HepG2 (cell line): ENCODE data around the gene CYBRD1. TPM values are rescaled to one million over a fixed set of nuclear protein-coding genes. Genes with fewer than 3 reads are reported as not detected.

Source experiments
- AKAP8 ChIP-seq: sonication (generic); formaldehyde crosslinking; IDR thresholded peaks from 2 replicates; pipeline ENCODE4 v1.5.1; 2020; ENCODE audit warnings: mild to moderate bottlenecking, missing genetic modification reagents
- CAMTA2 ChIP-seq: sonication (generic); formaldehyde crosslinking; IDR thresholded peaks from 2 replicates; pipeline ENCODE4 v1.4.0; 2020; ENCODE audit warnings: mild to moderate bottlenecking, missing genetic modification reagents, borderline replicate concordance
- JDP2 ChIP-seq: sonication (generic); formaldehyde crosslinking; IDR thresholded peaks from 2 replicates; pipeline ENCODE4 v1.8.1; 2022; ENCODE audit warnings: missing genetic modification reagents, borderline replicate concordance
- LCORL ChIP-seq, 2 experiments: fragments of 450-650 bp in 1 of 2; sonication (generic) in 1 of 2; formaldehyde crosslinking in 1 of 2; IDR thresholded peaks; 2 replicates each; pipeline versions ENCODE4 v1.5.0 to v1.6.1; 2017 to 2020; ENCODE audit warnings: antibody characterized with exemption in 1 of 2, missing genetic modification reagents in 1 of 2
- MIER2 ChIP-seq: IDR thresholded peaks from 2 replicates; pipeline ENCODE4 v1.6.1; 2016; ENCODE audit warnings: missing biosample characterization, missing genetic modification reagents
- STAT5B ChIP-seq: sonication (generic); formaldehyde crosslinking; IDR thresholded peaks from 2 replicates; pipeline ENCODE4 v1.4.0; 2020; ENCODE audit warnings: missing genetic modification reagents
- TP53 ChIP-seq: sonication (generic); formaldehyde crosslinking; conservative IDR thresholded peaks from 2 replicates; pipeline ENCODE4 v1.4.0; 2020; ENCODE audit warnings: missing genetic modification reagents
- ZNF260 ChIP-seq: sonication (generic); formaldehyde crosslinking; IDR thresholded peaks from 2 replicates; pipeline ENCODE4 v1.4.0; 2020; ENCODE audit warnings: missing genetic modification reagents, low read depth, mild to moderate bottlenecking, borderline replicate concordance
- ZNF282 ChIP-seq: fragments of 450-650 bp; IDR thresholded peaks from 2 replicates; pipeline ENCODE4 v1.6.1; 2018; ENCODE audit not compliant: partially characterized antibody
- ZNF33A ChIP-seq: sonication (generic); formaldehyde crosslinking; IDR thresholded peaks from 2 replicates; pipeline ENCODE4 v1.5.1; 2020; ENCODE audit warnings: missing genetic modification reagents, mild to moderate bottlenecking, moderate library complexity, borderline replicate concordance
- ZNF33B ChIP-seq: sonication (generic); formaldehyde crosslinking; IDR thresholded peaks from 2 replicates; pipeline ENCODE4 v1.5.1; 2020; ENCODE audit warnings: mild to moderate bottlenecking, missing genetic modification reagents
- ZNF34 ChIP-seq: sonication (generic); formaldehyde crosslinking; IDR thresholded peaks from 2 replicates; pipeline ENCODE4 v1.4.0; 2020; ENCODE audit warnings: mild to moderate bottlenecking, missing genetic modification reagents, borderline replicate concordance
- ZNF552 ChIP-seq: sonication (generic); formaldehyde crosslinking; IDR thresholded peaks from 2 replicates; pipeline ENCODE4 v1.9.0; 2022; ENCODE audit warnings: missing genetic modification reagents, mild to moderate bottlenecking, borderline replicate concordance
- ZNF7 ChIP-seq: IDR thresholded peaks from 2 replicates; pipeline ENCODE4 v1.6.1; 2016; ENCODE audit warnings: missing biosample characterization, missing genetic modification reagents
- polyA plus RNA-seq, 8 experiments: library from polyadenylated mRNA; depleted of rRNA in 3 of 8; stranded (reverse) in 7 of 8; unstranded in 1 of 8; fragments of >200 nt; fragmentation: Illumina TruSeq in 4 of 8; extraction: Trizol in 4 of 8; gene quantifications; 2 replicates each; pipeline versions ENCODE4 v1.2.1 to v1.2.3, GENCODE V29; 2011 to 2016; ENCODE audit warnings: low read depth in 4 of 8, missing spikeins in 1 of 8, mixed read lengths in 1 of 8; ENCODE audit not compliant: insufficient read depth in 1 of 8
- total RNA-seq, 5 experiments: library from RNA; depleted of rRNA; stranded (reverse); fragments of >200 nt; fragmentation: Illumina TruSeq; extraction: Trizol; gene quantifications; 2 replicates each; pipeline ENCODE4 v1.2.3, GENCODE V29; 2016; ENCODE audit warnings: low read depth in 1 of 5
- TF ChIP-seq, protein P1 (sequence below): sonication (generic); formaldehyde crosslinking; IDR thresholded peaks from 2 replicates; pipeline ENCODE4 v1.5.1; 2020; ENCODE audit warnings: missing genetic modification reagents, mild to moderate bottlenecking, borderline replicate concordance
- TF ChIP-seq, protein P2 (sequence below): sonication (generic); formaldehyde crosslinking; IDR thresholded peaks from 2 replicates; pipeline ENCODE4 v1.5.0; 2020; ENCODE audit warnings: mild to moderate bottlenecking, missing genetic modification reagents
- TF ChIP-seq, protein P3 (sequence below): sonication (generic); formaldehyde crosslinking; IDR thresholded peaks from 2 replicates; pipeline ENCODE4 v1.9.0; 2021; ENCODE audit warnings: missing genetic modification reagents, borderline replicate concordance
- TF ChIP-seq, protein P4 (sequence below): sonication (generic); formaldehyde crosslinking; conservative IDR thresholded peaks from 2 replicates; pipeline ENCODE4 v1.4.0; 2020; ENCODE audit warnings: missing genetic modification reagents

Gene CYBRD1
- total and polyA plus RNA-seq, 2 of the 13 experiments (the other 11 are each of a cell fraction or from before 2014, with no cell fraction given) = 0.13 to 0.42 TPM

DNA sequence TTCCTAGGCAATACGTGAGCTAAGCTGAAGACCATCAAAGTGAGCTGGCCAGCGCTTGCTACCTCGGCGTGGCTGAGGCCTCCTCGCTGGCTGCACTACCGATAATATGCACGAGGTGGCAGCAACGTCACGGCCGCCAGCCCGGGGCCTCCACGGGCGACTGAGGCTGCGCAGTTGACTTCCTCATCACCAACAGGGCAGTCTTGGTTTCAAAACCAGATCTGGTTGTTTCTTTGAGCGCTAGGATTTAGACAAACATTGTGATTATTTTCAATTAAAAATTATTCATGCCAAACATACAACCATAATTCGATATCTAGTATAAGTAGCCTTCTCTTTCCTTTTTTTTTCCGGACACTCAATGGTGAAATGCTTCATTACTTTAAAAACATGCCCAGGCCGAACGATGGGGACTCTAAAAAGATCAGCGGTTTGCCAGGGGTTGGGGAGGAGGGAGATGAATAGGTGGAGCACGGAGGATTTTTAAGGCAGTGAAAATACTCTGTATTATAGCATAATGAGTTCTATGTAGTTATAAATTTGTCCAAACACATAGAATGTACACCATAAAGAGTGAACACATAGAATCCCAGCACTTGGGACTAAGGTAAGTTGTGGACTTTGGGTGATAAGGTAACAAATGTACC lies 52.0 kb downstream of the CYBRD1 start (continued):
- TF ChIP-seq TP53 (CRISPR knock-in tag) (no peak), ZNF33A (no peak), CAMTA2 (CRISPR knock-in tag) (no peak), JDP2 (CRISPR knock-in tag) (no peak), ZNF34 (CRISPR knock-in tag) (no peak), MIER2 (CRISPR knock-in tag) (peak; percentile 53; the same call in 1 of the 2 replicates), AKAP8 (CRISPR knock-in tag) (no peak), ZNF7 (CRISPR knock-in tag) (no peak), ZNF282 (no peak), STAT5B (no peak), ZNF33B (CRISPR knock-in tag) (no peak), LCORL (IDR thresholded peaks at IDR 0.05) (no peak), LCORL (CRISPR knock-in tag; IDR thresholded peaks at IDR 0.05) (no peak), ZNF552 (CRISPR knock-in tag) (no peak), ZNF260 (CRISPR knock-in tag) (no peak)
- TF ChIP-seq, protein P1, sequence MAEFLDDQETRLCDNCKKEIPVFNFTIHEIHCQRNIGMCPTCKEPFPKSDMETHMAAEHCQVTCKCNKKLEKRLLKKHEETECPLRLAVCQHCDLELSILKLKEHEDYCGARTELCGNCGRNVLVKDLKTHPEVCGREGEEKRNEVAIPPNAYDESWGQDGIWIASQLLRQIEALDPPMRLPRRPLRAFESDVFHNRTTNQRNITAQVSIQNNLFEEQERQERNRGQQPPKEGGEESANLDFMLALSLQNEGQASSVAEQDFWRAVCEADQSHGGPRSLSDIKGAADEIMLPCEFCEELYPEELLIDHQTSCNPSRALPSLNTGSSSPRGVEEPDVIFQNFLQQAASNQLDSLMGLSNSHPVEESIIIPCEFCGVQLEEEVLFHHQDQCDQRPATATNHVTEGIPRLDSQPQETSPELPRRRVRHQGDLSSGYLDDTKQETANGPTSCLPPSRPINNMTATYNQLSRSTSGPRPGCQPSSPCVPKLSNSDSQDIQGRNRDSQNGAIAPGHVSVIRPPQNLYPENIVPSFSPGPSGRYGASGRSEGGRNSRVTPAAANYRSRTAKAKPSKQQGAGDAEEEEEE (CRISPR knock-in tag) = no peak
- TF ChIP-seq, protein P2, sequence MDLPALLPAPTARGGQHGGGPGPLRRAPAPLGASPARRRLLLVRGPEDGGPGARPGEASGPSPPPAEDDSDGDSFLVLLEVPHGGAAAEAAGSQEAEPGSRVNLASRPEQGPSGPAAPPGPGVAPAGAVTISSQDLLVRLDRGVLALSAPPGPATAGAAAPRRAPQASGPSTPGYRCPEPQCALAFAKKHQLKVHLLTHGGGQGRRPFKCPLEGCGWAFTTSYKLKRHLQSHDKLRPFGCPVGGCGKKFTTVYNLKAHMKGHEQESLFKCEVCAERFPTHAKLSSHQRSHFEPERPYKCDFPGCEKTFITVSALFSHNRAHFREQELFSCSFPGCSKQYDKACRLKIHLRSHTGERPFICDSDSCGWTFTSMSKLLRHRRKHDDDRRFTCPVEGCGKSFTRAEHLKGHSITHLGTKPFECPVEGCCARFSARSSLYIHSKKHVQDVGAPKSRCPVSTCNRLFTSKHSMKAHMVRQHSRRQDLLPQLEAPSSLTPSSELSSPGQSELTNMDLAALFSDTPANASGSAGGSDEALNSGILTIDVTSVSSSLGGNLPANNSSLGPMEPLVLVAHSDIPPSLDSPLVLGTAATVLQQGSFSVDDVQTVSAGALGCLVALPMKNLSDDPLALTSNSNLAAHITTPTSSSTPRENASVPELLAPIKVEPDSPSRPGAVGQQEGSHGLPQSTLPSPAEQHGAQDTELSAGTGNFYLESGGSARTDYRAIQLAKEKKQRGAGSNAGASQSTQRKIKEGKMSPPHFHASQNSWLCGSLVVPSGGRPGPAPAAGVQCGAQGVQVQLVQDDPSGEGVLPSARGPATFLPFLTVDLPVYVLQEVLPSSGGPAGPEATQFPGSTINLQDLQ (CRISPR knock-in tag) = no peak
- TF ChIP-seq, protein P3, sequence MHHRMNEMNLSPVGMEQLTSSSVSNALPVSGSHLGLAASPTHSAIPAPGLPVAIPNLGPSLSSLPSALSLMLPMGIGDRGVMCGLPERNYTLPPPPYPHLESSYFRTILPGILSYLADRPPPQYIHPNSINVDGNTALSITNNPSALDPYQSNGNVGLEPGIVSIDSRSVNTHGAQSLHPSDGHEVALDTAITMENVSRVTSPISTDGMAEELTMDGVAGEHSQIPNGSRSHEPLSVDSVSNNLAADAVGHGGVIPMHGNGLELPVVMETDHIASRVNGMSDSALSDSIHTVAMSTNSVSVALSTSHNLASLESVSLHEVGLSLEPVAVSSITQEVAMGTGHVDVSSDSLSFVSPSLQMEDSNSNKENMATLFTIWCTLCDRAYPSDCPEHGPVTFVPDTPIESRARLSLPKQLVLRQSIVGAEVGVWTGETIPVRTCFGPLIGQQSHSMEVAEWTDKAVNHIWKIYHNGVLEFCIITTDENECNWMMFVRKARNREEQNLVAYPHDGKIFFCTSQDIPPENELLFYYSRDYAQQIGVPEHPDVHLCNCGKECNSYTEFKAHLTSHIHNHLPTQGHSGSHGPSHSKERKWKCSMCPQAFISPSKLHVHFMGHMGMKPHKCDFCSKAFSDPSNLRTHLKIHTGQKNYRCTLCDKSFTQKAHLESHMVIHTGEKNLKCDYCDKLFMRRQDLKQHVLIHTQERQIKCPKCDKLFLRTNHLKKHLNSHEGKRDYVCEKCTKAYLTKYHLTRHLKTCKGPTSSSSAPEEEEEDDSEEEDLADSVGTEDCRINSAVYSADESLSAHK = no peak
- TF ChIP-seq, protein P4, sequence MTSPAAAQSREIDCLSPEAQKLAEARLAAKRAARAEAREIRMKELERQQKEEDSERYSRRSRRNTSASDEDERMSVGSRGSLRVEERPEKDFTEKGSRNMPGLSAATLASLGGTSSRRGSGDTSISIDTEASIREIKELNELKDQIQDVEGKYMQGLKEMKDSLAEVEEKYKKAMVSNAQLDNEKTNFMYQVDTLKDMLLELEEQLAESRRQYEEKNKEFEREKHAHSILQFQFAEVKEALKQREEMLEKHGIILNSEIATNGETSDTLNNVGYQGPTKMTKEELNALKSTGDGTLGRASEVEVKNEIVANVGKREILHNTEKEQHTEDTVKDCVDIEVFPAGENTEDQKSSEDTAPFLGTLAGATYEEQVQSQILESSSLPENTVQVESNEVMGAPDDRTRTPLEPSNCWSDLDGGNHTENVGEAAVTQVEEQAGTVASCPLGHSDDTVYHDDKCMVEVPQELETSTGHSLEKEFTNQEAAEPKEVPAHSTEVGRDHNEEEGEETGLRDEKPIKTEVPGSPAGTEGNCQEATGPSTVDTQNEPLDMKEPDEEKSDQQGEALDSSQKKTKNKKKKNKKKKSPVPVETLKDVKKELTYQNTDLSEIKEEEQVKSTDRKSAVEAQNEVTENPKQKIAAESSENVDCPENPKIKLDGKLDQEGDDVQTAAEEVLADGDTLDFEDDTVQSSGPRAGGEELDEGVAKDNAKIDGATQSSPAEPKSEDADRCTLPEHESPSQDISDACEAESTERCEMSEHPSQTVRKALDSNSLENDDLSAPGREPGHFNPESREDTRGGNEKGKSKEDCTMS (CRISPR knock-in tag) = no peak
